ENCODE data around the gene SLC22A23. TPM values are rescaled to one million over a fixed set of nuclear protein-coding genes. Genes with fewer than 3 reads are reported as not detected.

SLC22A23 gene
- total and polyA plus RNA-seq, 2 experiments from 2014 or later = 2.4 to 7.3 TPM

DNA sequence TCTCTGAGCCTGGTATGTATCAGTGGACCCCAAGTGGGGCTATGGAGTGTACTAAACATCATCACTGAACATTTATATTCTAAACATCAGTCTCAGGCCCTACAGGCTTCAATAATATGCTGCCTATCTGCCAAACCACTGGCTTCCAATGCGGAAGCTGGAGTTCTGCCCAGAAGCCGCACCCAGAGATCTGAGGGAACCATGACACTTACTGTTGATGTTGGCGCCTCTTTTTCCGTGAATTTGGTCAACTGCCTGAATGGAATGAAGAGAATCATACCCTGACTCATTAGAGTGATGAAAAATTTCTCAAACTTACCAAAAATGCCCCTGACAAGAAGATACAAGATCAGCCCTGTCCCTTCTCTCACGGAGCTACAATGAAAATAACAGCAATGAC, 66.2 kb downstream of the SLC22A23 start:
- in situ Hi-C loops (cut with MboI) = no loop called here
- WGBS, 2 experiments (ENCODE audit: low coverage in 1 of 2, low lambda C conversion rate in 2 of 2, missing lambda C conversion rate in 2 of 2) = 0% methylated on average over 5 of the region's 5 CpGs
- H3K4me2 ChIP-seq (ENCODE audit: unreplicated experiment) = peak overlapping the region; percentile 87

DNA sequence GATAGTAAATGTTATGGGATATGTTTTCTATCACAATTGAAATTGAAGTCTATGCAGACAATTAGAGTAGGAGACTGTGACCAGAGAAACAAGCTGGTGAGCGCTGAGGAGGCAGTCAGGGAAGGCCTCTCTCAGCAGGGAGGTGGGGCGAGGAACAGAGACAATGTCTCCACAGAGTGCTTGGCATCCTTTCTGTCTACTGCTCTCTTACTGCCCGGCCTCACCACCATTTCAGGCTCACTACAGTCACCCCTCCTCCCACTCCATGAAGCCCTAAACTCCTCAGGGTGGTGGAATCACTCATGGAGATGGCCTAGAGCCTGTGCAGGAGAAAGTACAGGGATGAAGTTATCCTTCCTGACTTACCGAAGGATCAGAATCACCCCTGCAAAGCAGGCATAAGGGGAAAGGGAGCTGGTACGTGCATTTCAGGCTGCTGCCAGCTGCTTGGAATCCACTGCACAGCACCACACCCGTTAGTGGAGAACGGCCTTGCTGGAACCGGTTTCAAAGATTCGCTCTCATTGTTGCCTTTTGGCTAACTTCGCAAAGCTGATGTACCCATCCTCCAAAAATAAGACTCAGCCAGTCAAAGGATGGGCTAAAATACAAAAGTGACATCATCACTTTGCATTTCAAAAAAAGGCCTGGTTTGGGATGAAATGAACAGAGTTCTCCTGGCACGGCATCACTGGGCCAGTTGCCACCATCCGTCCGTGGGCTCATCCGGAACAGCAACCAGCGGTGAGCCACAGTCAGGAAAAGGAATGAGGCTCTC, 67.3 kb downstream of the SLC22A23 start:
- TF ChIP-seq EZH2phosphoT487 (IDR thresholded peaks at IDR 0.05; ENCODE audit: insufficient read depth, low read depth) = no peak
- TF ChIP-seq EZH2 (IDR thresholded peaks at IDR 0.05; ENCODE audit: insufficient read depth, poor library complexity, severe bottlenecking) = no peak
- 6 to 7% methylated on average over 15 of the region's 15 CpGs for WGBS, 2 experiments (ENCODE audit: low coverage in 1 of 2, low lambda C conversion rate in 2 of 2, missing lambda C conversion rate in 2 of 2)
- peaks cover 26% of the 10 kb centered on the region; the same call in 1 of the 2 replicates for H3K79me2 ChIP-seq (ENCODE audit: insufficient read depth)
- peak overlapping the region; percentile 90 for H3K9ac ChIP-seq
- peak; percentile 95 for DNase-seq
- H3K4me2 ChIP-seq (ENCODE audit: unreplicated experiment) = peak overlapping the region; percentile 87
- peak overlapping the region; percentile 100 for H3K27ac ChIP-seq
- no peaks in the 10 kb centered on the region for H3K27me3 ChIP-seq (replicated peaks; ENCODE audit: insufficient read depth)
- no peaks in the 10 kb centered on the region for H3K9me3 ChIP-seq (ENCODE audit: low read depth)
- H3K4me1 ChIP-seq (ENCODE audit: insufficient read depth) = peaks cover 51% of the 10 kb centered on the region
- no peaks in the 10 kb centered on the region for H3K9me2 ChIP-seq (ENCODE audit: insufficient read depth)
- in situ Hi-C loops (cut with MboI) = no loop called here
- peaks cover 47% of the 10 kb centered on the region for H3F3A ChIP-seq (ENCODE audit: insufficient read depth)
- peak overlapping the region; percentile 75 for H2AFZ ChIP-seq
- H3K4me3 ChIP-seq = peak overlapping the region; percentile 55
- H3K36me3 ChIP-seq (ENCODE audit: low read depth) = no peaks in the 10 kb centered on the region
- no peaks in the 10 kb centered on the region for H4K20me1 ChIP-seq (ENCODE audit: insufficient read depth)

More for the DNA sequence above, 66.2 kb downstream of the SLC22A23 start:
- peak overlapping the region; percentile 100 for H3K27ac ChIP-seq
- H3K9me2 ChIP-seq (ENCODE audit: insufficient read depth) = no peaks in the 10 kb centered on the region
- H4K20me1 ChIP-seq (ENCODE audit: insufficient read depth) = no peaks in the 10 kb centered on the region
- peak; percentile 98 for DNase-seq
- H3K4me3 ChIP-seq = peak overlapping the region; percentile 43
- no peaks in the 10 kb centered on the region for H3K27me3 ChIP-seq (replicated peaks; ENCODE audit: insufficient read depth)
- H3K79me2 ChIP-seq (ENCODE audit: insufficient read depth) = 0 out of 2 replicates have a peak, but pooled peaks cover 15% of the 10 kb centered on the region
- H3K4me1 ChIP-seq (ENCODE audit: insufficient read depth) = peaks cover 44% of the 10 kb centered on the region
- peaks cover 47% of the 10 kb centered on the region for H3F3A ChIP-seq (ENCODE audit: insufficient read depth)
- H3K36me3 ChIP-seq (ENCODE audit: low read depth) = no peaks in the 10 kb centered on the region
- peak overlapping the region; percentile 90 for H3K9ac ChIP-seq
- H2AFZ ChIP-seq = no peak overlapping the region
- no peaks in the 10 kb centered on the region for H3K9me3 ChIP-seq (ENCODE audit: low read depth)
- TF ChIP-seq EZH2phosphoT487 (IDR thresholded peaks at IDR 0.05; ENCODE audit: insufficient read depth, low read depth) = peak; percentile 76; the same call in 1 of the 2 replicates
- TF ChIP-seq EZH2 (IDR thresholded peaks at IDR 0.05; ENCODE audit: insufficient read depth, poor library complexity, severe bottlenecking) = no peak

DNA sequence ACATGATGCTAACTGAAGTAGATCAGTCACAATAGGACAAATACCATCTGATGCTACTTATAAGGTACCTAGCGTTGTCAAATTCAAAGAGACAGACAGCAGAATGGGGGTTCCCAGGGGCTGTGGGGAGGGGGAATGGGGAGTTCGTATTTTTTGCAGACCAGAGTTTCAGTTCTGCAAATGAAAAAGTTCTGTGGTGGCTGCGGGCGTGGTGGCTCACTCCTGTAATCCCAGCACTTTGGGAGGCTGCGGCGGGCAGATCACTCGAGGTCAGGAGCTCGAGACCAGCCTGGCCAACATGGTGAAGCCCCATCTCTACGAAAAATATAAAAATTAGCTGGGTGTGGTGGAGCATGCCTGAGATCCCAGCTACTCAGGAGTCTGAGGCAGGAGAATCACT, 68.1 kb downstream of the SLC22A23 start:
- in situ Hi-C loops (cut with MboI) = no loop called here
- DNase-seq = no peak
- H3K4me1 ChIP-seq (ENCODE audit: insufficient read depth) = peaks cover 51% of the 10 kb centered on the region
- no peaks in the 10 kb centered on the region for H3K9me2 ChIP-seq (ENCODE audit: insufficient read depth)
- no peak for TF ChIP-seq EZH2phosphoT487 (IDR thresholded peaks at IDR 0.05; ENCODE audit: insufficient read depth, low read depth)
- no peak for TF ChIP-seq EZH2 (IDR thresholded peaks at IDR 0.05; ENCODE audit: insufficient read depth, poor library complexity, severe bottlenecking)
- H3K9ac ChIP-seq = peak overlapping the region; percentile 90
- H4K20me1 ChIP-seq (ENCODE audit: insufficient read depth) = no peaks in the 10 kb centered on the region
- peak overlapping the region; percentile 100 for H3K27ac ChIP-seq
- WGBS, 2 experiments (ENCODE audit: low coverage in 1 of 2, low lambda C conversion rate in 2 of 2, missing lambda C conversion rate in 2 of 2) = 86% methylated on average over 8 to 9 of the region's 9 CpGs
- peaks cover 47% of the 10 kb centered on the region for H3F3A ChIP-seq (ENCODE audit: insufficient read depth)
- no peaks in the 10 kb centered on the region for H3K36me3 ChIP-seq (ENCODE audit: low read depth)
- H3K4me2 ChIP-seq (ENCODE audit: unreplicated experiment) = no peak overlapping the region
- H3K27me3 ChIP-seq (replicated peaks; ENCODE audit: insufficient read depth) = no peaks in the 10 kb centered on the region
- H3K79me2 ChIP-seq (ENCODE audit: insufficient read depth) = peaks cover 34% of the 10 kb centered on the region; the same call in 1 of the 2 replicates
- no peak overlapping the region for H3K4me3 ChIP-seq
- H2AFZ ChIP-seq = no peak overlapping the region
- no peaks in the 10 kb centered on the region for H3K9me3 ChIP-seq (ENCODE audit: low read depth)

DNA sequence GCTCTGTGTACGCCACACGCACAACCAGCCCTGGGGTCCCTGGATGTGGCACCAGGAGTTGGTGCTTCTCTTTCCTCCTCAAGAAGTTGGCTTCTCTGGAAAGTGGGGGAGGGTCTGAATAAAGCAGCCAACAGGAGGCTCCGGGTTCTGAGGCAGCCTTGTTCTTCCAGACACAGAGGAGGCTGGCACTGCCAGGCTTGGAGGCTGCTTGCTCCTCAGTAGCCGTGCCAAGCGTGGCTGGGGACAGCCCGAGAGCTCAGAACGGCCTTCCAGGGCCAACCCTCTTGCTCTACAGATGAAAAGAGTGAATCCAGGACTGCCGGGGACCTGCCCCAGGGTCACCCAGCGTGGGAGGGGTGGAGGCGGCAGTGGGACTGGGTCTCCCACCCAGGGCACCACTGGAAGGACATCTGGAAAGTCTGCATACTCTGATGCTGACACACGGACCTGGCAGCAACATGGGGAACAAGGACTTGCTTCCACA, 70.4 kb downstream of the SLC22A23 start:
- Histone ChIP-seq H2AFZ (no peak overlapping the region), H3F3A (ENCODE audit: insufficient read depth) (peaks cover 35% of the 10 kb centered on the region), H3K9me3 (ENCODE audit: low read depth) (no peaks in the 10 kb centered on the region), H3K27me3 (replicated peaks; ENCODE audit: insufficient read depth) (no peaks in the 10 kb centered on the region), H3K9me2 (ENCODE audit: insufficient read depth) (no peaks in the 10 kb centered on the region), H3K79me2 (ENCODE audit: insufficient read depth) (peaks cover 34% of the 10 kb centered on the region; the same call in 1 of the 2 replicates), H3K4me3 (no peak overlapping the region), H3K4me1 (ENCODE audit: insufficient read depth) (peaks cover 44% of the 10 kb centered on the region), H4K20me1 (ENCODE audit: insufficient read depth) (no peaks in the 10 kb centered on the region), H3K9ac (no peak overlapping the region), H3K4me2 (ENCODE audit: unreplicated experiment) (no peak overlapping the region), H3K27ac (no peak overlapping the region), H3K36me3 (ENCODE audit: low read depth) (no peaks in the 10 kb centered on the region)
- no peak for DNase-seq
- no peak for TF ChIP-seq EZH2phosphoT487 (IDR thresholded peaks at IDR 0.05; ENCODE audit: insufficient read depth, low read depth)
- TF ChIP-seq EZH2 (IDR thresholded peaks at IDR 0.05; ENCODE audit: insufficient read depth, poor library complexity, severe bottlenecking) = no peak
- in situ Hi-C loops (cut with MboI) = no loop called here
- WGBS, 2 experiments (ENCODE audit: low coverage in 1 of 2, low lambda C conversion rate in 2 of 2, missing lambda C conversion rate in 2 of 2) = 68 to 79% methylated on average over 11 of the region's 11 CpGs
